Measurements from ENCODE around the gene ZSCAN10. TPM values are rescaled to one million over a fixed set of nuclear protein-coding genes. Genes with fewer than 3 reads are reported as not detected.
"Not testable (repeated sequence)": the region's sequence is repeated elsewhere in the genome, so short reads cannot be mapped to it uniquely, and the experiment has no call there.

The ZSCAN10 gene
- total and polyA plus RNA-seq, 8 donors, result not detected

DNA sequence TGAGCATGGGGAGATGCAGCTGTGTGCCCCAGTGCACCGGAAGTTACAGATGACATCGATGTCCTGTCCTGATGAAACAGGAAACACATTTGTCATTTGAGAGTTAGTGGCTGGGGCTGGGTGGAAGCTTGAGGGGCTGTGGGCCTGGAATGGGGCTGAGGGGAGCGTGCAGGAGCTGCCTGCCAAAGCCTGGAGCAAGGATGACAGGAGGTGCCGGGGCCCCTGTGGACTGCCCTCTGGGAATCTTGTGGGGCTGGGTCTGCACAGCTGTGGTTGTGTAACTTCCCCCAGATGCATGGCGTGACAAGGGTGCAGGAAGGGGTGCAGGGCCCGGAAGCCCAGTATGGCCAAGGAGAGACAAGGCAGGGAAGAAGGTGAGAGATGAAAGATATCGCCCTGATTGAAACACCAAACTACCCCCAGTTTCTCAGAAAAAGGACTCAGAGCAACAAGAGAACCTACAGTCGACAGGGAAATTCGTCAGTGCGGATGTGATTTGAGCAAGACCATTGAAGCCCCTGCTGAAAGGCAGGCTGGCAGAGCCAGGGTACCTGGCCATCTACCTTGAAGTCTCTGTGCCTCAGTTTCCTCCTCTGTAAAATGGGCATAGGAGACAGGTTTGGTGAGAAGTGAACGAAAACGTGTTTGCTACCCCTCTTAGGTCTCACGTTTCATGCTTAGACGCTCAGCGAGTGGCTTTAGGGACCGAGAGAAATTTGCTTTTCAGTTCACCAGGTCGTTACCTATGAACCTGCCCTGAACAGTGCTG, 43.9 kb downstream of the ZSCAN10 start:
- TF ChIP-seq EP300 (IDR thresholded peaks at IDR 0.05), result no peak
- TF ChIP-seq, protein P1, sequence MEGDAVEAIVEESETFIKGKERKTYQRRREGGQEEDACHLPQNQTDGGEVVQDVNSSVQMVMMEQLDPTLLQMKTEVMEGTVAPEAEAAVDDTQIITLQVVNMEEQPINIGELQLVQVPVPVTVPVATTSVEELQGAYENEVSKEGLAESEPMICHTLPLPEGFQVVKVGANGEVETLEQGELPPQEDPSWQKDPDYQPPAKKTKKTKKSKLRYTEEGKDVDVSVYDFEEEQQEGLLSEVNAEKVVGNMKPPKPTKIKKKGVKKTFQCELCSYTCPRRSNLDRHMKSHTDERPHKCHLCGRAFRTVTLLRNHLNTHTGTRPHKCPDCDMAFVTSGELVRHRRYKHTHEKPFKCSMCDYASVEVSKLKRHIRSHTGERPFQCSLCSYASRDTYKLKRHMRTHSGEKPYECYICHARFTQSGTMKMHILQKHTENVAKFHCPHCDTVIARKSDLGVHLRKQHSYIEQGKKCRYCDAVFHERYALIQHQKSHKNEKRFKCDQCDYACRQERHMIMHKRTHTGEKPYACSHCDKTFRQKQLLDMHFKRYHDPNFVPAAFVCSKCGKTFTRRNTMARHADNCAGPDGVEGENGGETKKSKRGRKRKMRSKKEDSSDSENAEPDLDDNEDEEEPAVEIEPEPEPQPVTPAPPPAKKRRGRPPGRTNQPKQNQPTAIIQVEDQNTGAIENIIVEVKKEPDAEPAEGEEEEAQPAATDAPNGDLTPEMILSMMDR (IDR thresholded peaks at IDR 0.05), result no peak
- TF ChIP-seq POLR2AphosphoS5 (IDR thresholded peaks at IDR 0.05), result no peak
- no peak for TF ChIP-seq POLR2A (IDR thresholded peaks at IDR 0.05)
- WGBS, 5 donors, result 72 to 80% (median 79%) methylated on average over 17 of the region's 17 CpGs
- Histone ChIP-seq H3K36me3 (peaks cover 0 to 12% (median 2%) of the 10 kb centered on the region in 4 donors), H3K4me1 (peaks cover 14 to 49% (median 23%) of the 10 kb centered on the region in 4 donors), H3K27me3 (peaks cover 0 to 28% (median under 1%) of the 10 kb centered on the region in 3 donors), H3K4me3 (no peak overlapping the region), H3K9me3 (no peaks in the 10 kb centered on the region), H3K27ac (peak overlapping the region in 2 of 5 donors; percentile 32 to 48)
- intact Hi-C loops (cut with DNase I; ENCODE audit: low total_unique reads), result loop anchor here (5.0 kb wide), 1 partner anchor 72 kb away; no protein-coding TSS in a partner anchor
- DNase-seq, result no peak

DNA sequence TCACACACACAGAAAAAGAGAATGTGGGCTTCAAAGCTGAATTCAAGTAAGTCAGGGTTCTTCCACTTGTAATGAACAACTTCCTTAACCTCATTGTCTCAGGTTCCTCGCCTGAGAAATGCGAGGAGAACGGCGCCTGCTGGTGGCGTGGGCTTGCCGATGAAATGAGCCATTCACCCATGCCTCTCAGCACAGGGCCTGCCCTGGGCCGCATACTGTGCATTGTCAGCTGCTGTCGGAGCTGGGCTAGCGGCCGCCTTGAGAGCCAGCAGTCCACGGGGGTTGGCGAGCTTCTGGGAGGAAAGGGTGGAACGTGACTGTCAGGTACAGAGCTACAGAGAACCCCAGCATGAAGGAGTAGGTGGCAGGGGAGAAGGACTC, 45.8 kb downstream of the ZSCAN10 start:
- intact Hi-C loops (cut with DNase I; ENCODE audit: low total_unique reads), result not testable (repeated sequence)

DNA sequence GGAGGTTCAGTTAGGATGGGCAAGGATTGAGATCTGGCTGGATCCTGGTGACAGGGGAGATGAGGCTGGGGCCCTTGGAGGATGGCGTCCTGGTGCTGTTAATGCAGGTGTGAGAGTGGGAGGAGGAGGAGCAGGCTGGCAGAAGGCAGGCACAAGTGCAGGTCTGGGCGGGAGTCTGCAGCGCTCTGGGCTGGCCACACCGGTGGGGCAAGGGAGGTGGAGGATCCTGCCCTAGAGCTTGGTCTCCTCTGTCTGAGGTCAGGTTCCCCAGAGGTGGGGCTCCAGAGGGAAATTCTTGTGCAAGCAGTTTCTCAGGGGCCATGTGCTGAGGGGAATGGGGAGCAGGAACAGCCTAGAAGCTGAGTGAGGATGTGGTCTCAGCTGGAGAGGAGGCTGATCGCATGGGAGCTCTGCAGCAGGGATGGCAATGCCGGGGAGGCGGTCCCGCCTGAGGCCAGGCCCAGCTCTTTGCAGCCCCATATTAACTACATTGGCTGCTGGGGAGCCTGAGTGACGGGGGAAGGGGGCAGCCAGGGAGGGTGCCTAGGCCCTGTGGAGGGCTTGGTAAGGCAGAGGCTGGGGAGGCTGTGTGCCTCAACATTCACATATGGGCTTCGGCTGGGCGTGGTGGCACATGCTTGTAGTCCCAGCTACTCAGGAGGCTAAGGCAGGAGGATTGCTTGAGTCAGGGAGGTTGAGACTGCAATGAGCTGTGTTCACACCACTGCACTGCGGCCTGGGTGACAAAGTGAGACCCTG, 46.3 kb downstream of the ZSCAN10 start:
- Histone ChIP-seq H3K4me1 (peaks cover 0 to 27% (median 2%) of the 10 kb centered on the region in 4 donors), H3K27ac (peak overlapping the region in 2 of 5 donors; percentile 20 to 59), H3K36me3 (peaks cover 0 to 12% (median 2%) of the 10 kb centered on the region in 4 donors), H3K27me3 (peaks cover 0 to 44% (median 22%) of the 10 kb centered on the region in 3 donors)
- 66 to 90% (median 81%) methylated on average over 8 to 11 of the region's 12 CpGs for WGBS, 5 donors
- H3K9me3 ChIP-seq; intact Hi-C loops (cut with DNase I; ENCODE audit: low total_unique reads); DNase-seq; H3K4me3 ChIP-seq: not testable (repeated sequence)

More for the DNA sequence above, 45.8 kb downstream of the ZSCAN10 start:
- not testable (repeated sequence) for DNase-seq, H3K4me3 ChIP-seq, H3K9me3 ChIP-seq
- Histone ChIP-seq H3K27ac (peak overlapping the region in 2 of 5 donors; percentile 20 to 27), H3K4me1 (peaks cover 5 to 32% (median 8%) of the 10 kb centered on the region in 4 donors), H3K27me3 (peaks cover 0 to 44% (median 18%) of the 10 kb centered on the region in 3 donors), H3K36me3 (peaks cover 0 to 12% (median 2%) of the 10 kb centered on the region in 4 donors)
- 85 to 100% (median 88%) methylated on average over 1 to 12 of the region's 13 CpGs for WGBS, 5 donors

DNA sequence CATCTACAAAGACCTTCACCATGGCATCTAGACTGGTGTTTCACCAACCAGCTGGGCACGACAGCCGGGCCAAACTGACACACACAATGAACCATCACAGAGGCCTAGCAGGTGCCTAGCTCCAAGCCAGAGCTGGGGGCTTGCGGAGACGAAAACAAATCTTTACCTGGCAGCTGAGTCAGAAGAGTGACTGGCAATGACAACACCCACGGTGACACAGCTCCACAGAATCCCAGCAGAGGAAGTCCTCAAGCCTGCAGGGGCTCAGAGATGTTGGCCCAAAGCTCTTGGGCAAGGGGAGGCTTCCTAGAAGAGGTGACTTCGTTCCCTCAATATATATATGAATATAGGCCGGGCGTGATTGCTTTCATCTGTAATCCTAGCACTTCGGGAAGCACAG, 47.6 kb downstream of the ZSCAN10 start:
- Histone ChIP-seq H3K27me3 (peaks cover 4 to 56% (median 34%) of the 10 kb centered on the region in 3 donors), H3K9me3 (no peaks in the 10 kb centered on the region), H3K27ac (peak overlapping the region in 2 of 5 donors; percentile 20 to 59), H3K4me1 (peaks cover 7 to 24% (median 8%) of the 10 kb centered on the region in 4 donors), H3K36me3 (peaks cover 0 to 12% (median 0%) of the 10 kb centered on the region in 4 donors), H3K4me3 (no peak overlapping the region)
- TF ChIP-seq, protein P1 (IDR thresholded peaks at IDR 0.05), result no peak
- TF ChIP-seq POLR2AphosphoS5 (IDR thresholded peaks at IDR 0.05), result no peak
- no peak for TF ChIP-seq POLR2A (IDR thresholded peaks at IDR 0.05)
- no peak for TF ChIP-seq EP300 (IDR thresholded peaks at IDR 0.05)
- DNase-seq, result no peak
- WGBS, 5 donors, result 55 to 76% (median 73%) methylated on average over 9 of the region's 9 CpGs
- intact Hi-C loops (cut with DNase I; ENCODE audit: low total_unique reads), result no loop called here

DNA sequence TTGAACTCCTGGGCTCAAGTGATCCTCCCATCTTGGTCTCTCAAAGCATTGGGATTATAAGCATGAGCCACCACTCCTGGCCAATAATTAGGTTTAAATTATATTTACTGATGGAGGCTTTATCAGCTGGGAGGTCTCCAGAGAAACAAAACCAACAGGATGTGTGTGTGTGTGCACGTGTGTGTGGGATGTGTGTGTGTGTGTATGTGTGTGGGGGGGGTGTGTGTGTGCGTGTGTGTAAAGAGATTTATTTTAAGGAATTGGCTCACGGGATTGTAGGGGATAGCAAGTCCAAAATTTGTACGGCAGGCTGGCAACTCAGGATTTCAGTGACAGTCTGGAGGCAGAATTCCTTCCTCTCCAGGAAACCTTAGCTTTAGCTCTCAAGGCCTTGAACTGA, 48.1 kb downstream of the ZSCAN10 start:
- no peak for TF ChIP-seq POLR2AphosphoS5 (IDR thresholded peaks at IDR 0.05)
- no peak for TF ChIP-seq POLR2A (IDR thresholded peaks at IDR 0.05)
- TF ChIP-seq, protein P1 (IDR thresholded peaks at IDR 0.05), result no peak
- no peak for TF ChIP-seq EP300 (IDR thresholded peaks at IDR 0.05)
- peak overlapping the region in 1 of 4 donors; percentile 25 for H3K4me3 ChIP-seq
- no peaks in the 10 kb centered on the region for H3K9me3 ChIP-seq
- H3K36me3 ChIP-seq, result peaks cover 0 to 12% (median 0%) of the 10 kb centered on the region in 4 donors
- H3K4me1 ChIP-seq, result peaks cover 11 to 29% (median 13%) of the 10 kb centered on the region in 4 donors
- peak overlapping the region in 2 of 5 donors; percentile 20 to 59 for H3K27ac ChIP-seq
- peaks cover 6 to 61% (median 38%) of the 10 kb centered on the region in 3 donors for H3K27me3 ChIP-seq
- intact Hi-C loops (cut with DNase I; ENCODE audit: low total_unique reads), result no loop called here
- 16 to 36% (median 20%) methylated on average over 4 of the region's 4 CpGs for WGBS, 5 donors
- no peak for DNase-seq
